HG02642 (cell line): ENCODE results near the gene TM9SF4.
A peak's percentile ranks its signal among the peaks of the same experiment; 100 is the strongest.

Experiments used
- ATAC-seq: cut with Tn5 transposase; IDR thresholded peaks from one replicate; pipeline ENCODE4 v1.9.1; 2021; ENCODE audit warnings: mild to moderate bottlenecking; ENCODE audit not compliant: unreplicated experiment, poor library complexity

Gene TM9SF4

GRCh38 chr20:32205110-32205842 is 95.8 kb downstream of the TM9SF4 start:
- no peak for ATAC-seq

GRCh38 chr20:32205843-32206759 is 96.6 kb downstream of the TM9SF4 start:
- ATAC-seq: no peak

DNA sequence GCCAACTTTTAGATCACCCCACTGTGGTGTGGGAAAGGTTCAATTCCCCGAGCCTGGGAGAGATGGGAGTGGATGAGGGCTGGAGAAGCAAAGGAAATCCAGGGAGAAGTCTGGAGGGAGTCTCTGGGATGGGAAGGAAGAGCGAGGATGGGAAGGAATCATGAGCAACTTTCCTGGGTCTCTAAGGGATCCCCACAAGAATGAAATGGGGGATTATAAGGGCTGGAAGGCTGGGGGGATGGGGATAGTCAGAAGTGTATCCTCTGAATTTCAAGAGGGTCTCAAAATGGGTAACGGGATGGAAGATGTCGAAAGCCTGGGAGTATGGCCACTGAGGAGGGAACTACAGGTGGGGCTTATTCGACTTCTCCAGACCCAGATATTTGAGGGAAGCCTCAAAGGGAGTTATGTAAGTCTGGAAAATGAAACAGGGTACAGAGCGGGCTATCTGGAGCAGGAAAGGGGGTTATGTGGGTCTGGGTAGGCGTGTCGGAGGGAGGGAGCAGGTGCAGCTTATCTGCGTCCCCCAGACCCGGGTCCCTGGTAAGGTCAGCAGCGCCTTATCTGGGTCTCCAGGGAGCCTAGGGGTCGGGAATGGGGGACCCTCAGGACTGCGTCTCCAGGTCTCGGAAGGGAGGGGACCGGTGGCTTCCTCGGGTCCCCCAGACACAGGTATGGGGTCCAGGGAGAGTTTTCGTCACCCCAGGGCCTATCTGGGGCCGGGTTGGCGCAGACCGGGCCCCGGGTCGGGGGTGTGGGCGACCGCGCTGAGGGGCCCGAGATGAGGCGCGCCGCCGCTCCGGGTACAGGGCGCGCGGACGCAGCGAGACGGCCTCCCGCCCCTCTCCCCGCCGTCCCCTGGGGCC is 97.5 kb downstream of the TM9SF4 start:
- ATAC-seq: peak; percentile 19

DNA sequence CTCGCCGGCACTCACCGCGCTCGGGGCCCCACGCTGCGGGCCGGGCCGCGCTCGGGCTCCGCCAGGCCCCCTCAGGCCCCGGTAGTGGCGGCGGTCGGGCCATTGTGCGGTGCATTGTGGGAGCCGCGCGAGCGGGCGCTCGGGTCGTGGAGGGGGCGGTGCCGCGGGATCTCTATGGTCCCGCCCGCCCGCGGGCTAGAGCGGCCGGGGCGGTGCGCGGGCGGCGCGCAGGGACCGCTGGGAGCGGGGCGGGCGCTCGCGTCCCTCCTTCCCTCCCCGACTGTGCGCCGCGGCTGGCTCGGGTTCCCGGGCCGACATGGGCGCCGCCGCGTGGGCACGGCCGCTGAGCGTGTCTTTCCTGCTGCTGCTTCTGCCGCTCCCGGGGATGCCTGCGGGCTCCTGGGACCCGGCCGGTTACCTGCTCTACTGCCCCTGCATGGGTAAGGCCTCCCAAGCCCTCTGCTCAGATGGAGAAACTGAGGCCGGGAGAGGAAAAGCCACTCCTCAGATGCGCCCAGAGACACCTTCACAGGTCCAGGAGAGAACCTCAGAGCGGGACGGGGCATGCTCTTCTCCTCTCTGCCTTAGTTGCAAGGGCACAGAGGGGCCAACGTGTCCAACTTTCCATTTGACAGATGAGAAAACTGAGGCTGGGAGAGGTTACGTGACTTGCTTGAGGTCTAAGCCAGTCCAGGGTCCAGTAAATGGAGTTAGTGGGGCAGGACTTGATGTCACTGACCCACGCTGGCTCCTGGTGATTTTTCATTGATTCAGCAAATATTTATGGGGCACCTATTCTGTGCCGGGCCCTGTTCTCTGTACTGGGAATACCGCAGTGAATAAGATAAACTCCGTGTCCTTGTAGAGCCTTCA is 98.3 kb downstream of the TM9SF4 start, which contains the start of the genes PLAGL2 and POFUT1:
TSS of gene PLAGL2 (minus strand) at position 118 of the 873 bp plus-strand sequence. CDS start 5,565 bp downstream, outside the sequence.
TSS of gene POFUT1 (plus strand) at position 255 of the 873 bp plus-strand sequence. CDS start at position 317, 62 bp downstream.
- peak; percentile 91 for ATAC-seq

GRCh38 chr20:32208499-32209154 is 99.1 kb downstream of the TM9SF4 start:
- no peak for ATAC-seq

- no peak for ATAC-seq
These were observed 100.5 kb downstream of the TM9SF4 start for GRCh38 chr20:32209850-32210605.

- ATAC-seq: no peak
These were observed 104.4 kb downstream of the TM9SF4 start for GRCh38 chr20:32213870-32214269.

- ATAC-seq: no peak
These were observed 105.6 kb downstream of the TM9SF4 start for GRCh38 chr20:32215147-32215546.

- no peak for ATAC-seq
These were observed 106.2 kb downstream of the TM9SF4 start for GRCh38 chr20:32215729-32216128.

GRCh38 chr20:32216179-32217142 is 106.9 kb downstream of the TM9SF4 start:
- ATAC-seq: no peak
